GM21619 (cell line): ENCODE data around the gene GPI.
"Not testable (repeated sequence)": the region's sequence is repeated elsewhere in the genome, so short reads cannot be mapped to it uniquely, and the experiment has no call there.

Experiments used
- ATAC-seq: cut with Tn5 transposase; IDR thresholded peaks from one replicate; pipeline ENCODE4 v1.9.1; 2021; ENCODE audit not compliant: unreplicated experiment

The GPI gene

GRCh38 chr19:34366738-34367623, 2.0 kb downstream of the GPI start:
- no peak for ATAC-seq

GRCh38 chr19:34367624-34367957, 2.6 kb downstream of the GPI start:
- no peak for ATAC-seq

DNA sequence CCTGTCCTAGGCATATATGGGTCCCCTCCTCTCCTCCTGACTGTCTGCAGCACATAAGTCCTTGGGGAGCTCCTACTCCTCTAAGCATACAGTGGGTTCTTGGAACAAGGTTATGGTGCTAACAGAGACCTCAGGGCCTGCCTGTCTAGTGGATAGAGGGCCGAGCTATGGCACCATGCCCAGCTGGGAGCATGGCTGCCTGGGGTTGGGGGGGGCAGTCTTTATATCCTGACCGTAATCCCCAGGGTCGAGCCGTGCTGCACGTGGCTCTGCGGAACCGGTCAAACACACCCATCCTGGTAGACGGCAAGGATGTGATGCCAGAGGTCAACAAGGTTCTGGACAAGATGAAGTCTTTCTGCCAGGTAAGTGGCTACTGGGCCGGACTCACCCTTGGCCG, 3.3 kb downstream of the GPI start:
- no peak for ATAC-seq

DNA sequence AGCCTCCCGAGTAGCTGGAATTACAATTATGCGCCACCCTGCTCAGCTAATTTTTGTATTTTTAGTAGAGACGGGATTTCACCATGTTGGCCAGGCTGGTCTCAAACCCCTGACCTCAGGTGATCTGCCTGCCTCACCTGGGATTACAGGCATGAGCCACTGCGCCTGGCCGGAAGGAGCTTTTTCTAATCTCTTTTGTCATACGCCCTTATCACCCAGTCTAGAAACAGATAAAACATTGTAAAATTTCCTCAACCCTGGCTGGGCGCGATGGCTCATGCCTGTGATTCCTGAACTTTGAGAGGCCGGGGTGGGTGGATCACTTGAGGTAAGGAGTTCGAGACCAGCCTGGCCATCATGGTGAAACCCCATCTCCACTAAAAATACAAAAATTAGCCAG, 4.2 kb downstream of the GPI start:
- ATAC-seq = not testable (repeated sequence)

DNA sequence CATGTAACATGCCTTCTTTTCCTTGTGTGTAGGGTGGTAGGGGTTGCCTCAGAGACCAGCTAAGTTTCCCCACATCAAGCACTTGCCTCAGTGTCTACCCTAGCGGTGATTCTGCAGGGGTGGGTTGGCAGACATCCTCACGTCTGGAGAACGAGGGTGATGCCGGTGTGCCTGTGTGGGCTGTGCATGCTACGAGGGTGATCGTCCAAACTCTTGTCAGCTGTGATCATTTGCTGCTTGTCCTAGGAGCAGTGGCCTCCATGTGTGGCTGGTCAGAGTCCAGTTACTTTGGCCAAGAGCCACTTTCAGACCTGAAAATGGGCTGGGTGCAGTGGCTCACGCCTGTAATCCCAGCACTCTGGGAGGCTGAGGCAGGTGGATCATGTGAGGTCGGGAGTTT, 5.1 kb downstream of the GPI start:
- no peak for ATAC-seq

DNA sequence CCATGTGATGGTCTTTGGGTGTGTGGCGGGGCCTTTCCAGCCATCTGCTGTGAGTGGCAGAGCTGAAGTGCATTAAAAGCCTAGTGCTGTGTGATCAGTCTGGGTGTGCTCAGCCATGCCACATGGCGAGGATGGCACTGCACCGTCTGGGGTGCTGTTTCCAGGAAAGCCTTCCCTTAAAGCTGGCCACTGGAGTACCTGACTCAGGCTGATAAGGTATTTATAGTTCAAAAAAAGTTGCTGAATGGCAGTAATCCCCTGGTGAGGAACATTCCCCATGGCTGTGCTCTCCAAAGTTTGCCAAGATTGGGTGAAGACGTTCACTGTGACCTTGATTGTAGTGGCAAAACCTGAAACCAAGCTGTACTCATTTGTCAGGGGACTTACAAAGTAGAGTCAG, 6.0 kb downstream of the GPI start:
- no peak for ATAC-seq

GRCh38 chr19:34373601-34374288, 8.7 kb downstream of the GPI start:
- ATAC-seq = no peak

GRCh38 chr19:34375598-34375997, 10.6 kb downstream of the GPI start:
- no peak for ATAC-seq

DNA sequence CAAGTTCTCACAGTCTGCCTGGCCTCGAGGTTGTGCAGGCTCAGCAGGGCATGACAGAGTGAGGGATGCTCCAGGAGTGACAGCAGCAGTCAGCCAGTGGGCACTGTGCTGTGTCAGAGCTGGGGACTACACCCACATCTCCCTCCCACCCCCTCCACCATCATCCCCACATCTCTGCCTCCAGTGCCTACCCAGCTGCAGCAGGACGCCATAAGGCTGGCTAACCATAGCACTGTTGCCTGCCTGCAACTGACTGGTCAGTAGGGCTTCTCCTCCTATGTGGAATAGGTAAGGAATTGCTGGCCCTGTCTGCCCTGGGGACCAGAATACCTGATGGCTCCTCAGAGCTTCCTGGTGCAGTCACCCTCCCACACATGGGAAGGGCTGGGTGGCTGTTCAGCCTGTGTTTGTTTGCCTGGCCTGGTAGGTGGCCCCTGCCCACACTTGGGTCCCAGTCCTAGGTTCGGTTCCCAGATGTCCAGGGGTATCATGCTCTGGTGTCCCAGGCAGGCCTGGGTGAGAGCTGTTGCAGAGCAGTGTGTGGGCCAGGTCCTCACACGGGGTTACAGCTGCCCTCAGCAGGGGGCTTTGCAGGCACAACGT, 15.7 kb downstream of the GPI start:
- no peak for ATAC-seq

GRCh38 chr19:34381399-34382251, 16.6 kb downstream of the GPI start:
- ATAC-seq = no peak

- ATAC-seq = no peak
Observed at GRCh38 chr19:34382471-34382870, 17.5 kb downstream of the GPI start.

GRCh38 chr19:34383599-34383998, 18.6 kb downstream of the GPI start:
- ATAC-seq = no peak

- ATAC-seq = no peak
Observed at GRCh38 chr19:34386645-34387445, 21.8 kb downstream of the GPI start.

DNA sequence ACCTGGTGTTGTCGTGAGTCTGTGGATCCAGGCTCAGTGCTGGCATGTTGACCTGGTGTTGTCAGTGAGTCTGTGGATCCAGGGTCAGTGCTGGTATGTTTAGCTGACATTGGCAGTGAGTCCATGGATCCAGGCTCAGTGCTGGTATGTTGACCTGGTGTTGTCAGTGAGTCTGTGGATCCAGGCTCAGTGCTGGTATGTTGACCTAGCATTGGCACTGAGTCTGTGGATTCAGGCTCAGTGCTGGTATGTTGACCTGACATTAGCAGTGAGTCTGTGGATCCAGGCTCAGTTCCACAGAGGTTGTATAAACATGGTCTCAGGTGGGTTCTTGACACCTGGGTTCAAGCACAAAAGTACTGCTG, 22.4 kb downstream of the GPI start:
- ATAC-seq = no peak

DNA sequence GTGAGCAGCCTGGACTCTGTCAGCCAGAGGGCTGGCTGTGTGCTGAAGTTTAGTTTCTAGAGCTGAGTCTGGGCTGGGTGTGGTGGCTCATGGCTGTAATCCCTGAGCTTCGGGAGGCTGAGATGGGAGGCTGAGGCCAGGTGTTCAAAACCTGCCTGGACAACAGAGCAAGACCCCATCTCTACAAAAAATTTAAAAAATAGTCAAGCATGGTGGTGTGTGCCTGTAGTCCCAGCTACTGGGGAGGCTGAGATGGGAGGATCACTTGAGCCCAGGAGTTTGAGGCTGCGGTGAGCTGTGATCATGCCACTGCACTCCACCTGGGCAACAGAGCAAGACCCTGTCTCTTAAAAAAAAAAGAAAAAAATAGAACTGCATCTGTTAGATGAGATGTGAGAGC, 23.7 kb downstream of the GPI start:
- not testable (repeated sequence) for ATAC-seq

DNA sequence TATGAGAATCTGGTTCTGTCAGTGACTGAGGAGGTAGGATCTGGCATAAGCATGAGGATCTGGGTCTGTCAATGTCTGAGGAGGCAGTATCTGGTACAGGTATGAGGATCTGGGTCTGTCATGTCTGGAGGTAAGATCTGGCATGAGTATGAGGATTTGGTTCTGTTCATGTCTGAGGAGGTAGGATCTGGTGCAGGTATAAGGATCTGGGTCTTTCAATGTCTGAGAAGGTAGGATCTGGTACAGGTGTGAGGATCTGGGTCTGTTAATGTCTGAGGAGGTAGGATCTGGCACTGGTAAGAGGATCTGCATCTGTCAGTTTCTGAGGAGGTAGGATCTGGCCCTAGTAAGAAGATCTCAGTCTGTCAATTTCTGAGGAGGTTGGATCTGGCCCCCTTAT, 26.8 kb downstream of the GPI start:
- ATAC-seq = no peak

DNA sequence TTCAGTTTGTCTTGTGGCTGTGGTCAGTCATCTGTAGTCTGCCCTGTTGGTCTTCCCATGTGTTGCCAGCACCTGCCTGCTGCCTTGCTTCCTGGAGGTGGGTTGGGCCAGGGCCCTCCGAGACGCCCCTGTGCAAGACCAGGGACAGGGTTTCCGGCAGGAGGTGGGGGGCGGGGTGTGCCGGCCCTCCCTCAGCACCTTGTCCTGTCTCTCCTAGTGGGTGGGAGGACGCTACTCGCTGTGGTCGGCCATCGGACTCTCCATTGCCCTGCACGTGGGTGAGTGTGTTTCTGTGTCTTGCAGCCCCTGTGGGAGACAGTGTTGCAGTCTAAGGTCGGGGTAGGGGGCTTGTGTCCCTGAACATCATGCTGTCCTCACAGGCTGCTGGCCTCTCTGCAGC, 28.0 kb downstream of the GPI start:
- ATAC-seq = no peak

GRCh38 chr19:34393629-34394028, 28.6 kb downstream of the GPI start:
- no peak for ATAC-seq

DNA sequence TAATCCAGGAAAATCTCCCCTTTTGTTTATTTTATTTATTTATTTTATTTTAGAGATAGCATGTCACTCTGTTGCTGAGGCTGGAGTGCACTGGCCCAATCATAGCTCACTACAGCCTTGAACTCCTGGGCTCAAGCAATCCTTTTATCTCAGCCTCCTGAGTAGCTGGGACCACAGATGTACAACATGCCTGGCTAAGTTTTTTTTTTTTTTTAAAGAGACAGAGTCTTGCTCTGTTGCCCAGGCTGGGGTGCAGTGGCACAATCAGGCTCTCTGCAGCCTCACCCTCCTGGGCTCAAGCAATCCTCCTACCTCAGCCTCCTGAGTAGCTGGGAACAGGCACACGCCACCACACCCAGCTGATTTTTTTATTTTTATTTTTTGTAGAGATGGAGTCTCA, 32.9 kb downstream of the GPI start:
- no peak for ATAC-seq

- ATAC-seq = no peak
Observed at GRCh38 chr19:34399886-34400285, 34.9 kb downstream of the GPI start.

- ATAC-seq = not testable (repeated sequence)
Observed at GRCh38 chr19:34400844-34401243, 35.8 kb downstream of the GPI start.
